Thoracic aorta (tissue), 2 donors: ENCODE data around the gene SLC2A3. TPM values are rescaled to one million over a fixed set of nuclear protein-coding genes. Genes with fewer than 3 reads are reported as not detected.
A peak's percentile ranks its signal among the peaks of the same experiment; 100 is the strongest.
"Not testable (repeated sequence)": the region's sequence is repeated elsewhere in the genome, so short reads cannot be mapped to it uniquely, and the experiment has no call there.

Experiments used
- ATAC-seq: fragments of 150-250 bp; one replicate; pipeline ENCODE4 v1.8.0; 2017; ENCODE audit warnings: low read depth; ENCODE audit not compliant: insufficient number of reproducible peaks, low FRiP score
- DNase-seq: peaks from one replicate; pipeline ENCODE4 v3.0.0-alpha.2; 2020; ENCODE audit warnings: low spot score
- H3K27ac ChIP-seq, 2 donors: fragments of 200-600 bp; sonication (generic); 1 replicate in 1 of 2; 2 replicates in 1 of 2; pipeline ENCODE4 v1.5.1; 2016; ENCODE audit warnings: mild to moderate bottlenecking in 2 of 2, moderate library complexity in 2 of 2
- H3K27me3 ChIP-seq: fragments of 200-600 bp; sonication (generic); replicated peaks from 2 replicates; pipeline ENCODE4 v1.6.0; 2016; ENCODE audit warnings: mild to moderate bottlenecking; ENCODE audit not compliant: insufficient read depth
- H3K36me3 ChIP-seq: fragments of 200-600 bp; sonication (generic); one replicate; pipeline ENCODE4 v1.5.1; 2016
- H3K4me1 ChIP-seq, 2 donors: fragments of 200-600 bp; sonication (generic); 1 replicate in 1 of 2; 2 replicates in 1 of 2; pipeline versions ENCODE4 v1.5.1 to v1.6.0; 2016; ENCODE audit warnings: low read depth in 2 of 2, mild to moderate bottlenecking in 1 of 2; ENCODE audit not compliant: control insufficient read depth in 1 of 2
- H3K4me3 ChIP-seq: fragments of 200-600 bp; sonication (generic); 2 replicates; pipeline ENCODE4 v1.5.1; 2016; ENCODE audit warnings: mild to moderate bottlenecking
- H3K9me3 ChIP-seq: fragments of 200-600 bp; sonication (generic); 2 replicates; pipeline ENCODE4 v1.5.1; 2016
- CTCF ChIP-seq: fragments of 200-600 bp; sonication (generic); IDR thresholded peaks from one replicate; pipeline ENCODE4 v1.5.1; 2019; ENCODE audit warnings: antibody characterized with exemption
- total RNA-seq, 2 donors: library from RNA; depleted of rRNA; stranded (reverse); fragments of >200 nt; gene quantifications; one replicate each; pipeline versions ENCODE4 v1.1.0 to v1.2.3, GENCODE V29; 2016

Gene SLC2A3
- total RNA-seq: 100 to 1,000 TPM in 1 of 2 donors, 10 to 100 TPM in 1; 47.7 to 136 TPM

- DNase-seq: no peak
- Histone ChIP-seq H3K36me3 (peaks cover 5% of the 10 kb centered on the region), H3K4me1 (peaks cover 0 to 23% of the 10 kb centered on the region in 2 donors), H3K9me3 (no peaks in the 10 kb centered on the region), H3K27ac (peak within 1 kb of the TSS; percentile 33 to 49), H3K4me3 (peak within 1 kb of the TSS; percentile 78), H3K27me3 (no peaks in the 10 kb centered on the region)
- TF ChIP-seq CTCF: no peak
- ATAC-seq: peak; percentile 42
Measured at GRCh38 chr12:7935590-7936581, at the start of gene SLC2A3. Gene SLC2A3, minus strand, starts transcription at chr12:7936187. Its CDS starts 153 bp downstream, at chr12:7936034.

- Histone ChIP-seq H3K27me3 (no peaks in the 10 kb centered on the region), H3K4me3 (no peak overlapping the region), H3K4me1 (no peaks in the 10 kb centered on the region), H3K27ac (no peak overlapping the region), H3K9me3 (no peaks in the 10 kb centered on the region), H3K36me3 (no peaks in the 10 kb centered on the region)
- DNase-seq (no peak), ATAC-seq (no peak)
- TF ChIP-seq CTCF: no peak
Measured at GRCh38 chr12:7984900-7985299, 48.9 kb upstream of the SLC2A3 start.

- H3K36me3 ChIP-seq, H3K27ac ChIP-seq, DNase-seq, H3K4me1 ChIP-seq, ATAC-seq, H3K9me3 ChIP-seq, H3K4me3 ChIP-seq, H3K27me3 ChIP-seq: not testable (repeated sequence)
Measured at GRCh38 chr12:7983460-7983859, 47.5 kb upstream of the SLC2A3 start.

- not testable (repeated sequence) for H3K4me3 ChIP-seq, H3K27me3 ChIP-seq, ATAC-seq, H3K36me3 ChIP-seq, H3K9me3 ChIP-seq, H3K27ac ChIP-seq, H3K4me1 ChIP-seq, DNase-seq
Measured at GRCh38 chr12:7983019-7983418, 47.0 kb upstream of the SLC2A3 start.

- not testable (repeated sequence) for H3K4me3 ChIP-seq, H3K4me1 ChIP-seq, DNase-seq, H3K27me3 ChIP-seq, H3K27ac ChIP-seq, H3K9me3 ChIP-seq, H3K36me3 ChIP-seq, ATAC-seq
Measured at GRCh38 chr12:7982332-7982735, 46.3 kb upstream of the SLC2A3 start.

GRCh38 chr12:7981446-7981845, 45.5 kb upstream of the SLC2A3 start:
- no peaks in the 10 kb centered on the region for H3K27me3 ChIP-seq
- H3K27ac ChIP-seq: no peak overlapping the region
- H3K36me3 ChIP-seq: no peaks in the 10 kb centered on the region
- ATAC-seq: no peak
- DNase-seq: no peak
- H3K9me3 ChIP-seq: no peaks in the 10 kb centered on the region
- H3K4me1 ChIP-seq: peaks cover 0 to 7% of the 10 kb centered on the region in 2 donors
- no peak for TF ChIP-seq CTCF
- H3K4me3 ChIP-seq: no peak overlapping the region

GRCh38 chr12:7977351-7978124, 41.6 kb upstream of the SLC2A3 start:
- DNase-seq, H3K4me3 ChIP-seq, ATAC-seq, H3K36me3 ChIP-seq, H3K27ac ChIP-seq, H3K9me3 ChIP-seq, H3K27me3 ChIP-seq: not testable (repeated sequence)
- H3K4me1 ChIP-seq: peaks cover 0 to 11% of the 10 kb centered on the region in 2 donors
